Measurements from ENCODE around the gene DSE.

The DSE gene

DNA sequence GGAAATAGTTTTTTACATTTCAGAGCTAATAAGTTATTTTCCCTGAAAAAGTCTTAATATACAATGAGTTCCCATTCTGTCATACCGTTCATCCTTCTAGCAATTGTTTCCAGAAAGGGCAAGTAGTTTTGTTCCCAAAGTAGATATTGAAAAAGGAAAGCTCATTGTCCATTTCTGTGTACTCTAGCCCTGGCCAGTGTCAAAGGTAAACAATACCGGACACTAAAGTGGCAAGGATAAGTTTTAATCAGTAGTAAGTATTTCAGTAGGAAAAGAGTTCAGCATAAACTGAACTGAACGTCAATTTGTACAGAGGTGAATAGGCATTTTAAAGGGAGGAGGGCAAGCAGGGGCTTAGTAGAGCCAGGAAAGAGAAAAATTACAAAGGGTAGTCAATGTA is 46.9 kb downstream of the DSE start:
- DNase-seq = no peak

GRCh38 chr6:116419069-116419786 is 48.5 kb downstream of the DSE start:
- no peak for DNase-seq

DNA sequence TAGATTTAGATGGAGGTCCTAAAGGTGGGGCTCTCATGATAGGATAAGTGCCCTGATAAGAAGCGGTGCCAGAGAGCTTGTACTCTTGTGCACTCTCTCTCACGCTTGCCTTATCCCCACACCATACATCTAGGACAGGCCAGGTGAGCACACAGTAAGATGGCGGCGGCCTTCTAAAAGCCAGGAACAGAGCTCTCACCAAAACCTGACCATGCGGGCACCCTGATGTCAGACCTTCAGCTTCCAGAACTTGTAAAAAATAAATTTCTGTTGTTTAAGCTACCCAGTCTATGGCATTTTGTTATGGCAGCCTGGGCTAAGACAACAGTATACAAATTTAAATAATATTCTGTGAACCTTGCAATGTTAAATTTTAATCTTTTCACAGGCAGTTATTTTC is 49.6 kb downstream of the DSE start:
- no peak for DNase-seq

- no peak for DNase-seq
These were observed 51.5 kb downstream of the DSE start for GRCh38 chr6:116422238-116422637.

GRCh38 chr6:116424001-116424400 is 53.3 kb downstream of the DSE start:
- DNase-seq = no peak

DNA sequence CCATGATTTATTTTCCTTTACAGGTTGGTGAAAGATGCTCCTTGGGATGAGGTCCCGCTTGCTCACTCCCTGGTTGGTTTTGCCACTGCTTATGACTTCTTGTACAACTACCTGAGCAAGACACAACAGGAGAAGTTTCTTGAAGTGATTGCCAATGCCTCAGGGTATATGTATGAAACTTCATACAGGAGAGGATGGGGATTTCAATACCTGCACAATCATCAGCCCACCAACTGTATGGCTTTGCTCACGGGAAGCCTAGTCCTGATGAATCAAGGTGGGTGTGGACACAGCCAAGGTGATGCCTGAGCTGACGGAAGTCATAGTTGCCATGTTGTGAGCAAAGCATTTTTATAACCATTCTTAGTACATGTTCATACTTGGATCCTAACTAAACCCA is 55.8 kb downstream of the DSE start:
- no peak for DNase-seq

DNA sequence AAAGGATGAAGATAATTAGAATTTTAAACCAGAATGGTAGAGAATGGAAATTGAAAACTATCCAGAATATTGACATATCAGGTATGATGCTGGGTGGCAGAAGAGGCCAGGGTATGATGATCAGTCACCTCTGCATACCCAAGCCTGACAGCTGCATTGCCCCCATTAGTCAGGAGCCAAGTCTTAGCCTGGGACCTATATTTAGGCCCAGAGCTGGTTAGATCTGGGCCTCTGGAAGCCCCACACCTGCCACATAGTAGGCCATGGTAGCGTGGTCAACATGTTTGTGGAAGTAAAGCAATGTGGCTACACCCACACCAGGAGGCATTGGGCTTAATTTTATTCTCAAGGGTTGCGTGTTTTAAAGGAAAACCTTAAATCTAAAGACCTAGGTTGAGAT is 58.4 kb downstream of the DSE start:
- DNase-seq = no peak

- no peak for DNase-seq
These were observed 60.1 kb downstream of the DSE start for GRCh38 chr6:116430860-116431259.

DNA sequence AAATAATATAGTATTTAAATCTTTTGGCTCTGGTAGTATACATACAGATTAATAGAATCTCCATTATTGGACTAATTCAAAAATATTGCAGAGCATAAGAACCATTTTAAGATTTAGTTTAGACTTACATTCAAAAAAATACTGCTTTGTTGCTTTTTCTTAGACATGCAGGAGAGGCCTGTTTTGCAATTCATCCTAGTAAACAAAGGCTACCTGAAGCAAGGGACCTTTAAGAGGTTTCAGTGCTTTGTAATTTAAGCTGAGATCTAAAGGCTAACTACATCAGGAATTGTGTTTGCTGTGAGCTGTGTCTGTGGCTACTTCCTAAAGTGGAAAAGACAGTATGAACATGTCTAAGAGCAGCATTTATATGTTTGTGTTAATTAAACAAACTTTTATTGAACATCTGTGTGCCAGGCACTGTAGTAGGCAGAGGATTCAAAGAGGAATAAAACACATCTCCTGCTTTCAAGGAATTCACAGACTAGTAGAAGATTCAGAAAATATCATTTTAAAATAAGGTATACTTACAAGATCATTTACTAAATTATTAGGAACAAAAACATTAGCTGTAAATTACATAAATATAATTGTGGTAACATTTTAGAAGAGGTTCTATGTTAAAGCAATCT is 61.3 kb downstream of the DSE start:
- no peak for DNase-seq

DNA sequence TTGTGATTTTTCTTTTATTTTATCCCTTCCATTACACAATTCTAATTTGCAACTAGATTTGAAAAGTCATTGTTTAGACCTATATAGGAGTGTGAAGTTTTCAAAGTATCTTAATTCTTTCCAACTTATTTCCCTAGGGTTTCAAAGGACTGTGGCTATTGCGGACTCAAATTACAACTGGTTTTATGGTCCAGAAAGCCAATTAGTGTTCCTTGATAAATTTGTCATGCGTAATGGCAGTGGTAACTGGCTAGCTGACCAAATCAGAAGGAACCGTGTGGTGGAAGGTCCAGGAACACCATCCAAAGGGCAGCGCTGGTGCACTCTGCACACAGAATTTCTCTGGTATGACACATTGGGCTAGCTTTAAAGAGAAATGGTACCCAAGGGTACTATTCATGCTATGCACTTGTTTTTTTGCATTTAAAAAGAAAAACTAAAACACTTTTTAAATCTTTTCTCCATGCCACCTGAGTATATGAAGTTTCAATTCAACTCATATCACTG is 62.5 kb downstream of the DSE start:
- DNase-seq = no peak

DNA sequence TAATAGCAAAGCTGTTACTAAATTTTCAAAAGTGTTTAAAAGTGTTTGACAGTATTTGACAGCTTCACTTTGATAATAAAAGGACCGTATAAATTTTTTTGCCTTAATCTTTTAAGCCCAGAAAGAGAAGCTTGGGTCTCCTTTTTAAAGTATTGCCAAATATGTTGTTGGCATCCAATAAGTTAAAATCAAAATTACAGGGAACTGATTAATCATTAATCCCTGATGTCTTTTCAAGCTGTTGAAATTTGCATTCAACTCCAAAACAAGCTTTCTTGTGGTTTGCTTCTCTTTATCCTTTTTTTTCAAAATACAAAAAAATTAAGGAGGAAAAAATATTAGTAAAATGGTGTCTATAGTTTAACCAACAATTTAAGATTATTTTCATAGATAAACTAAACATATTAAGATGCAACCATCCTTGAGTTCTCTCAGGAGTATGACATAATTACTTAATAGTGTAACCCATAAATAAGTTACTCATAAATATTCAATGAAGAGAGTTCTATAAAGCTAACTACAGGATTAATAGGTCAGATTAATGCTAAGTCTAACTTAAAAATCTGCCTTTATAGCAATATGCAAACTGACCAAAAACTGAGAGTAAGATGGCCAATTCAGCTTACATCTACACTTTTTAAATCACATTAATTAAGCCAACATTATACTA is 63.4 kb downstream of the DSE start:
- DNase-seq = no peak

GRCh38 chr6:116436586-116436985 is 65.8 kb downstream of the DSE start:
- no peak for DNase-seq

DNA sequence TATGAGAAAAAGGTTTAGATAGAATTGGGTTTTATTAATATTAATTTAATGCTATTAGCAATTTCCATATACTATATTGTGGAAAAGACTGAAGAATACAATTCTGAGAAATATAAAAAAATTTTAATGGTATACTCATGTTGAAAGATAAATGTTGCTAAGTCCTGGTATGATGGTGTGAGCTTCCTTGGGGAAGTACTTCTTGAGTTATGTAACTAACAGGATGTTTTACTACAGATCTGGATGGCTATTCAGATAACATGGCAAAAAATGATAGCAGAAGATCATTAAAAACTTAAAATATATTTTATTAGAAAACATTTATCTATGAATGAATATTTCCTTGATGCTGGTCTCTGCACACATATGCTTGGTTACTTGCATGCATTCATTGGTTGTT is 66.9 kb downstream of the DSE start:
- no peak for DNase-seq

- DNase-seq = no peak
These were observed 68.1 kb downstream of the DSE start for GRCh38 chr6:116438590-116439448.

GRCh38 chr6:116439522-116440051 is 68.8 kb downstream of the DSE start:
- no peak for DNase-seq

DNA sequence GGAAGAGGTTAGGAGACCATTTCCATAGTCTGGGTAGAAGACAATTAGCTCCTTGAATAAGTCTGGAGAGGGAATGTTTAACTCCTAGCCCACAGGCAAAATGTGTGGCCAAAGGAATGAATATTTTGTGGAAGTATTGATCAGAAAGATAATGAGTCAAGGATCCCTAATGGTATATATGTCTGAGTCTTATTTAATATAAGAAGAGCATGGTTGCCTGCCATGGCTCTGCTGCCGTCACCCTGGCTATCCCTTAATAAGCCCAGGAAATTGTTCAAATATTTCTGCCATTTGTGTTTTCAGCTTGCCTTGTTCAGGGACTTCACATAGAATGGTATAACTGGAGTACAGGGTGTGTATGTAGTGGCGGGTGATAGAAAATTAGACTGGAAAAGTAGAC is 72.4 kb downstream of the DSE start:
- no peak for DNase-seq

GRCh38 chr6:116444092-116444491 is 73.3 kb downstream of the DSE start:
- DNase-seq = no peak

DNA sequence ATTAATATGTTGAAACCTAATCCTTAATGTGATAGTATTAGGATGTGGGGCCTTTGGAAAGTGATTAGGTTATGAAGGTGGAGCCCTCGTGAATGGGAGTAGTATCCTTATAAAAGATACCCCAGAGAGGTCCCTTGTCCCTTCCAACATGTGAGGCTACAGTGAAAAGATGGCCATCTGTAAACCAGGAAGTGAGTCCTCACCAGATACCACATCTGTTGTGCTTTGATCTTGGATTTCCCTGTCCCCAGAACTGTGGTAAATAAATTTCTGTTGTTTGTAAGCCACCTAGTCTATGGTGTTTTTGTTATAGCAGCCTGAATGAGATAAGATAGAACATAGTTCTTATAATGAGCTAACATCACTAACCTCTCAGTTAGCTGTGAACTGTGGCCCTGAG is 73.8 kb downstream of the DSE start:
- no peak for DNase-seq

- DNase-seq = no peak
These were observed 74.4 kb downstream of the DSE start for GRCh38 chr6:116445102-116445501.

DNA sequence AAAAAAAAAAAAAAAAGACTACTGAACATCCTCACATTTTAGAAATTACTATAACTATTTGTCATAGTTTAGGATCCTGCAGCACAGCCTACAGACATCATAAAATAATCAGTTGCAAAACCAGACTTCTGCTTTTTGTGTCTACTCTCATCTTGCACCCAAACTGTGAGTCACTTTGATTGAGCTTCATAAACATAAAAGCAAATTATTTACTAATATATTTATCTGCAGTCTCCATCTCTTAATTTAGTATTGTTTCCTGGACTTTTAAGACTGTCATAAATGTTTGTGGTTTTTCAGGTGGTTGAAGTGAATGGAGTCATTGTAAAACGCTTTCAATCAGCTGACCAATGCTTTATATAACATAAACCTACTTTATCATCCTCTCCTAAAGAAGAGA is 75.7 kb downstream of the DSE start:
- no peak for DNase-seq

DNA sequence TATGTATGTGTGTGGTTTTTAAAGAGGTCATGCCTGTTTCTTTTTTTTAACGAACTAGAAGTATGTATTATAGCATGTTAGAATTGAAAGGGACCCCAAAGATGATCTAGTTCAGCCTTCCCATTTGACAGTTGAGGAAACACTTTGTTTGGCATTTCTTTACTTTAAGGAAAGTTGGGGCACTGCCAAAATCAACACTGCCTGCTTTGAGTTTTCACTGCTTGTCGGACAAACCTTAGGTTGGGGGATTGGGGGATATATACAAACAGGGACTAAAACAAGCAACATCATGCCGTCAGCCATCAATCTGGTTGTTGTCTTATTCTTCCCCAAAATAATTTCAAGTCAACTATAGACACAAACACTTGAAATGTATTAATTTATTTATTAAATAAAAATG is 76.3 kb downstream of the DSE start:
- DNase-seq = no peak

DNA sequence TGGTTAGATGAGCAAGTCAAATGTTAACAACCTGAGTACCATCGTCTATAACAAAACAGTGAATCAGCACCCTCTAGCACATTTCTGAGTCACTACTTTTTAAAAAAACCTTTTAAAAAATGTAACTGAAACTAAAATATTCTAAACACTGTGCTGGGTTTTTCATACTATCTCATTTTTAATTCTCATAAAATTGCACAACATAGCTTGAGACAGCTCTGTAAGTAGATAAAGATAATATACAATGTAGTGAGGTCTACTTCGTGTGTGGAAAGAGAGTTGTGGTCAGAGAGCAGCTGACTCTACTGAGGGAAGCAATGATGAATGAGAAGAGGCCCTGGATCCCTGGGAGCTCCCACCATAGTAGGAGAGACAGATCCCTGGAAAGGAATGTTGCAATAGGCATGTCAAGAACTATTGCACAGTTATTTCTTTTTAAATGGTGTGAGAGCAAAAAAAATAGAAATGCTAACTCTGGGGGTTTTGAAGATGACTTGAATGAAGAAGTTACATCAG is 76.8 kb downstream of the DSE start:
- no peak for DNase-seq

DNA sequence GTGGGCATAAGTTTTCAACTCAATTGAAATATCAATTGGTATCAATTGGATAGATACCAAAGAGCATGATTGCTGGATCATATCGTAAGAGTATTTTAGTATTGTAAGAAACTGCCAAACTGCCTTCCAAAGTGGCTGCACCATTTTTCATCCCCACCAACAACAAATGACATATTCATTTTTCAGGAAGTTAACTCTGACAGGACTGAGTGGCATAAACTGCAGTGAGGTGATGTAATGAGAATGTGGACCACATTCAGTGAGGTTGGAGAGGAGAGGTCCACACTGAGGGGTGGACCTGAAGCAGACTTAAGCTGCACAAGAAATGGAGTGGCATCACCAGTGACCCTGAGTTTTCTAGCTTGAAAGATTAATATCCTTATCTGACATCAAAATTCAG is 78.8 kb downstream of the DSE start:
- no peak for DNase-seq
